Nucleus accumbens (tissue), 56 donors: Measurements from ENCODE around the gene PRKG1.
"Not testable (repeated sequence)": the region's sequence is repeated elsewhere in the genome, so short reads cannot be mapped to it uniquely, and the experiment has no call there.

Source experiments
- DNase-seq, 56 donors: peaks; one replicate each; lab custom pipeline; 2025; lab: John Stamatoyannopoulos, UW

The PRKG1 gene

DNA sequence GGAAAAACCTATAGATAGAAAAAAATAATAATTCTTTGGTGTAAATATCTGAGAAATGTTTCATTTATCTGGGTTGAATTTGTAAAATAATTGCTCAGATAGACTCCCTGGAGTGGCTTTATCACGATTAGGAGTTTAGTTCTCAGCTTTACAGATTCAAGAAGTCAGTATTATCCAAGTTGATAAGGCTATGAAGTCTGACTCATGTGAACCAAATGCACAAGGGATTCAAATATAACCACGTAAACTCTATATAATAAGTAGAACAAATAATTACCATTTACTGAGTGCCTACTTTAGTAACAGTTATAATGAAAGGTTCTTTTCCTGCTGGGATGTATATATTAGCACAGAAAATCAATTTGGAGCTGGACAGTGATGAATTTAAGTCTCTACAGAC lies 290.4 kb downstream of the PRKG1 start:
- no peak for DNase-seq

DNA sequence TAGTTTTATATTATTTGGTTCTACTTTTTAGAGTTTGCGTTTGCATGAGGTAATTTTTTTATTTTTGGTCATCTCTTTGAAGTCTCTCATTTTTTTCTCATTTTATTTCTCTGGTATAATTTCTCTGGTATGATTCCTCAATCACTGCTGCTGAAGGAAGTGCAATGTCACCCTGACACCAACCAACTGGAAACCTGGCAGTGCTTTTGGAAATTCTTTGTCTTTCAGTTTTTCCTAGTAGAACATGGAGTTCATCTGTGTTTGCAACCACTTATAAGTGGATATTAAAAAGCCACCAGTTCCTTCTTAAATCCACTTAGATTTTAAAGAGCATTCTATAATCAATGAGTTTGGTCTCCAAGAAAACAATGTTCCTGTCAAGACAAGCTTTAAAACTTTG lies 291.8 kb downstream of the PRKG1 start:
- DNase-seq: no peak

DNA sequence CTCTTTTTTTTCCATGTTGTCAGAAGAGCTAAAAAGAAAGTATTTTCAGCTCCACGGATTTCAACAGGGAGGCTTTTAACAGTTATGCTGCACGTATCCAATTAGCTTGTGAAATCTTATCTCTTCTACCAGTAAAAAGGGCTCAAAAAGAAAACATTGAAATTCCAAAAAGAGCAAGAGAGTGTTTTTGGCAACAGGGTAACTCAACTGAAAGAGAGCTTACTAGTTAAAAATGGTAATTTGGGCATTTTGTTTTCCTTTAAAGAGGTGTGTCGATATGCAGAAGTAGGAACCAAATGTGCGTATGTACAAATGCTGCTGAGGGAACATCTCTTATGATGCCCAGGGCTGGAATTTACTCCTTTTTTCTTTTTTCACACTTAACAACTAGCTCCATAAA lies 292.8 kb downstream of the PRKG1 start:
- DNase-seq: no peak

DNA sequence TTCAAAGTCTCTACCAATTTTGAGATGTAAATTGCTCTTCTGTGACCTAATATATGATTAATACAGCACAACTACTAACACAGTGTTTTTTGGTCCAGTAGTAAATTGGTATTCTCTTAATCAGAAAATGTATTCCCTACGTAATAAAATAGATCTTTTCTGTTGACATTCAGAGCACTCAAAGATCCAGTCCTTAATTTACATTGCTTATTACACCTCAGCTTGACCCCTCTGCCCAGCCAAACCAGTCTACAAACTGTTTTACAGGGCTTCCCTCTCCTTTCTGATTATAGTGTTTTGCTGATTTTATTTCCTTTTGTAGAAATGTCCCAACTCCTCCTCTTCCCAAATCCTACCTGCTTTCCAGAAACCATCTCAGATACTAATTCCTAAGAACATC lies 293.4 kb downstream of the PRKG1 start:
- no peak for DNase-seq

DNA sequence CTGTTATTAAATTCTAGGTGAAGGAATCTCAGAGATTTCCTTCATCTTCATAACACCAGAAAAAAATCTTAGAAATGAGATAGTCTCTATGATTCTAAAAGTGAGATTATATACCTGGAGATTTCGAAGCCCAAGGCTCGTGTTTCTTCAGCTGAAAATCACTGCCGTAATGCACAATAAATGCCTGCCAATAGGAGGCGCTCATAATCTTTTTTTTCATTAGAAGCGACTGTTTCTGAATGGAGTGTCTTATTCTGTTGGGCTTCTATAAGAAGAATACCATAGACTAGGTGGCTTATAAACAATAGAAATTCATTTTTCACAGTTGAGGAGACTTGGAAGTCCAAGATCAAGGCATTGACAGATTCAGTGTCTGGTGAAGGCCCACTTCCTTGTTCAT lies 294.7 kb downstream of the PRKG1 start:
- no peak for DNase-seq

DNA sequence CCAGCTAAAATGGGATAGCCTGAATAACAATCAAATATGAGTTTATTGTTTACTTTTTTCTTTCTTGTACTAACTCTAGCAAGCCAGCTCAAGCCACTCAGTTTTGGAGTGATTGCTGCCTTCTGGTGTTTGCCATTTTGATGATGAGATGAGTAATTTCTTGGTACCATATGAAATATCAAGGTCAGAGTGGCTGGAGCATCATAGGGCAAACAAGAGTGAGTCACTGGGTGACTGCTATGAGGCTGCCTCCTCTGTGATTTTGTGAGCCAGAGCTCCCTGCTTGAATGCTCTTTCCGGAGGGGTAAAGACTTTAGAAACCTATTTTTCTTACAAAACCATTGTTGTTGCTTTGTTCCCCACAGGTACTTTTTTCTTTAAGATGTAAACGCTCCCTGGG lies 295.6 kb downstream of the PRKG1 start:
- no peak for DNase-seq

DNA sequence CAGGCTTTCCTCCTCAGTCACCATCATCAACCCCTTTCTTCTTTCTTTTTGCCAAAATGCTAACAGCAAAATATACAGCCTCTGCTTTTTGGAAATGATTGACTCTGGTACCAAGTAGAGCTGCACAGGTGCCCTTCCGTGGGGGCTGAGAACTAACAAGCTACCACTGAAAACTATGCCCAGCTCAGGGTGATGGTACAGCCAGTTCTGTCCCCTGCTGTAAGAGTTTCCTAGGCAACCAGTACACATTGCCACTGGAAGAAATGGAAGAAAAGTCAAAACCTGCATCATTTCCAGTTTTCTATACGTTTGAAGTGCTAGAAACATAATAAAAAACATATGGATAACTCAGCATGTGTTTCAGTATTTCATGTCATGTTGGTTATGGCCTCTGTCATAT lies 297.5 kb downstream of the PRKG1 start:
- DNase-seq: no peak

DNA sequence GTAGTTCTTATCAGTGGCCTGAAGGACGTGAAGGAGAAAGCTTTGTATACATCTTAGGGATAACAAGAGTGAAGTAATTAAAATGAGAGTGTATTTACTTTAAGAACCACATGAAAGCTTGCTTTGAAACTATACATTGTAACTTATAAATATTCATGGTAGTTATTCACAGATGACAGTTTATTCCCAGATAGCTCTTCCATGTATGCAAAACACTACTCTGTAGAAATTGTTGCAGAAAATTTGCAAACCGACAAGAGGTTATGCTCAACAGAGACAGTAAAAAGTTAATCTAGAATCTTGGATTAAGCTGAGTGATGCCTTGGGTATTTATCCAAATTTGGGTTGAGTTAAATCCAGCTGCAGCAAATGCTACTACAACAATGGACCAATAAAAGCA lies 301.5 kb downstream of the PRKG1 start:
- DNase-seq: no peak

DNA sequence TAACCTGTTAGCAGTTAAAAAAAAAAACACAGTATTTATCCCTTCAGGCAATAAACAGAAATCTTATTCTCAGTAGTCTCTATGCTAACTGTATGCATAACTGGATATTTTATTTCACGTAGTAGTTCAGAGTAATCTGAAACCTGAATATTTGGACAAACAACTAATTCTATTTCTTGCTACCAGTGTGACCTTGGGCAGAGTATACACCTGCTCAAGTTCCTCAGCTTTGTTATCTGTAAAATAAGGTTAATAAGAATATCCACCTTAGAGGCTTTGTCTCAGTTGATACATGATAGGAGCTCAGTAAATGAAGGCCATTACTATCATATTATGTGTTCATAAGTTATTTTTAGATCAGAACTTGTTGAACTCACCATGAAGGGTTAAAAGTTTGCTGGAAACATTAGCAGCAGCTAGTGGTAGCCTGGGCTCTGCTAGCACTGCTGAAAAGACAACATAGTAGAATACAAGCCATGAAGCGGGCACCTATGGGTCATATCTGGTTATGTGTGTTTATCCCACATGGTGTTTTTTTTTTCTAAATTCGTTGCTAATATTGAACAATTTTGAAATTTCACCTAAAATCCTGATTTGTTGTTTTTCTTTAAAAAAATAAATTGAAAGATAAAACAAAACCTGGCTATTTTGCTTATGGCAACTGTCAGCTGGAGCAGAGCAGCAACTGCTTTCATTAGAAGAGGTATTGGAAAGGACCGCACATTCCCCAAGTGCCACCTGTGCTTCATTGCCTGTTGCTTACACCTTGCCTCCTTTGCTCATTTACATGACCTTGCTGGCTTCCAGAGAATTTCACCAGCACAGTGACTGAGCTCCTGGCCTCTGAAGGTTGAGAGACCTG lies 303.0 kb downstream of the PRKG1 start:
- DNase-seq: no peak

DNA sequence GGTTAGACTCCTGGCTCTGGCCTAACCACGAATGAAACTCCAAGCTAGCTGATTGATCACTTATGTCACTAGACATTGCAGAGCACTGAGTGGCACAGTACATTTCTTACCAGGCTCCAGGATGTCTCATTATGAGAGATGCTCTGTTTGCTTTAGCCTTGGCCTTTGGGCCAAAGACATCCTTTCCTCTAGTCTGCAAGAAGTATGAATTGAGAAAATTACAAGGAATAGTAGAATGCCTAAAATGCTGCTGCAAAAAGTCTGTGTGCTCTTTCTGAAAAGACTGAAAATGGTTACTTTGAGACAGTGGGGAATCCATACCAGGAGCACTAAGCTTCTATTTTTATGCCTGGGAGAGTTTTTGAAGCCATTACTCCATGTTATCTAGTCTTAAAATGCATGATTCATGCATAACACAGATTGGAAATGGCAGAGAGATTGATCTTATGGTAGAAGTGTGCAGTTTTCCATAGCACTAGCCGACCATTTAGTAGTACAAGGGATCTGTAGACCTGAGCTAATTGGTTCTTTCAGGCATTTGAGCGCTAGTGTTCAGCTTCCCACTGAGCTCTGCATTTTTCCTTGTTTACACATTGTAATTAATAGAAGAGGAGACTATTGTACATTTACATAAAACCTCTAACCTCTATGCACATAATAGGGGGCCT lies 303.8 kb downstream of the PRKG1 start:
- no peak for DNase-seq

DNA sequence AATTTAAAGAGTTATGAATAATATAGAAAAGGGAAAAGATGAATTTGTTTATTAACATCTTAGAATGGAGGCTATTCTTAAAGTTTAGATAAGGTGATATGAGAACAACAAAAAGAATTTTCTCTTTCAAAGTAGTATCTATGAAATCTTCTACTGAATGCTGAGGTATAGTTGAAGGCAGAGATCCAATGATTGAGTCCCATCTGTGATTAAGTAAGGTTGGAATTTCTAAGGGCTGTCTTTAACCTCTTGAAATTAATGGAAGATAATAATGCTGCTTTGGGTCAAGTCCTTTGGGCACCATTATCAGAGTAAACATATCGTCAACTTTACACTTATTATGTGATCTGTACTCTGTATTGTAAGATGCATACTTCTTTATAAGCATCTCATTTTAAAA lies 307.9 kb downstream of the PRKG1 start:
- no peak for DNase-seq

DNA sequence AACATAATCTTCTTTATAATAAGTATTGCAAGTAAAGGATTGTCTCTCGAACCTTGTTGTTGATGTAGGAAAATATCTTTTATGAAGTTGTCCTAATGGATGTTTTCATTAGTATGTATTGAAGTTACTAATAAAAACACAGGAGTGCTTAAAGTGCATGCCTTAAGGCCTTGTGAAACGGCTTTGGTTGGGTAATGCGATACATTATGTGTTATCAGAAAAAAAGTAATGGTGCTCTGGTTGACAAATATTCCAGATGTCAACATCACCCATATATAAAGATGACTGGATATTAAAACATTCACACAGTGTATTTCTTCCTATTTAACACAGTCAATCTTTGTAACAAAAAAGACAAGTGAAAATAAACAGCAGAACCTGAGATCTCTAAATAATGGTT lies 310.7 kb downstream of the PRKG1 start:
- DNase-seq: no peak

DNA sequence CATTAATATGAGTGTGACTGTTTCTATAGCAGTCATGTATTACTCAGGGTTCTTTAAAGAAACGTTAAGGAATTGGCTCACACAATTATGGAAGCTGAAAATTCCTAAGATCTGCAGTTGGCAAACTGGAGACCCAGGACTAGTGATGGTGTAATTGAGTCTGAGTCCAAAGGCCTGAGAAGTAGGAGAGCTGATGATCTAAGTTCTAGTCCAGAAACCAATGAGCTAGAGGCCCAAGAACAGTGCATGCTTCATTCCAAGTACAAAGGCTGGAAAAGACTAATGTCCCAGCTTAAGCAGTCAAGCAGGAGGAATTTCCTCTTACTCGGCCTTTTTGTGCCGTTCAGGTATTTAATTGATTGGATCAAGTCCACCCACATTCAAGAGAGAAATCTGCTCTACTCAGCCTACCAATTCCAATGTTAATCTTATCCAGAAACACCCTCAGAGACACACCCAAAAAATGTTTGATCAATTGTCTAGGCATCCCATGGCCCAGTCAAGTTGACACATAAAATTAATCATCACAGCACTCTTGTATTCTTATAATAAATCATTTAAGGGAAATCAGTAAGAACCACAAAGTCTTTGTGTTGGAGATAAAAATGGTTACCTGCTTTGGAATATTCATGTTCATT lies 312.1 kb downstream of the PRKG1 start:
- DNase-seq: no peak

DNA sequence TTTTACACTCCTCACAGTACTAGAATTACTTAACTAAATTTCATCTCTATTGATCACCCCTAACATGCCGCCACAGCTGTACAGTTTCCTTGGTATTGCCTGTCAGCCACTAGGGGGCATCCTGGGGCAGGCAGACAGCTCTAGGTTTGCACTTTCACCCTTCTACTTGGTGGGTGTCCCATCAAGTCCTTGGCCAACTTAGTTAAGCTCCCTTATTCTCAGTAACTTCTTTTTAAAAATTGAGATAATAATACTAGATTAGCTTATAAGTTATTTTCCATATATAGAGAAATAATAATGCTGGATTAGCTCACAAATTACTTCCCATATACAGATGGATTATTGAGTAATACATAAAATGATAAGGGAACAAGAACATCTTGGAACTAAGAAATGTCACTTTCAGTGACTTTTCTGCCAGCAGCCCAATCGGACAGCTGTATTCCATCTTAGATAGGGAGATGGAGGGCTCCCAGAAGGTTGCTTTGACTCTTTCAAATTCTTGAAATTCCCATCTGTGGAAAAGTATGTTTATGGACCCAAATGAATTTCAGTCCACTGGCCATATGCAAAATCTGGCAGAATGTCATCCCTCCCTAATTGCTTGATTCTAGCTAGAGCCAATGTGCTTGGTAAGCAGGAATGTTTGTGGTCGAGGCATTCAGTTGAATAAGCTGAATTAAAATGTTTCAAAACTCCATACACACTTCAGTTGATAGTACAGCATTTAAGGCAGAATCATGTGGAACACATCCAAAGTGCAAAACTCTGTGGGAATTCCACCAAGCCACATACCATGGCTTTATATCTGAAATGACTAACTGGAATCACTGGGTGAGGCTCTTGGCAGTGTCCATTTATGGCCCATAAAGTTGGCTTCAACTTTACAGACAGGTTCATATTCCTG lies 315.4 kb downstream of the PRKG1 start:
- peak in 21 of 56 donors; percentile 3 to 46 (median 14) for DNase-seq

DNA sequence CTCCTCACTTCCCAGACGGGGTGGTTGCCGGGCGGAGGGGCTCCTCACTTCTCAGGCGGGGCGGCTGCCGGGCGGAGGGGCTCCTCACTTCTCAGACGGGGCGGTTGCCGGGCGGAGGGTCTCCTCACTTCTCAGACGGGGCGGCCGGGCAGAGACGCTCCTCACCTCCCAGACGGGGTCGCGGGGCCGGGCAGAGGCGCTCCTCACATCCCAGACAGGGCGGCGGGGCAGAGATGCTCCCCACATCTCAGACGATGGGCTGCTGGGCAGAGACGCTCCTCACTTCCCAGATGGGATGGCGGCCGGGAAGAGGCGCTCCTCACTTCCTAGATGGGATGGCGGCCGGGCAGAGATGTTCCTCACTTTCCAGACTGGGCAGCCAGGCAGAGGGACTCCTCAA lies 318.7 kb downstream of the PRKG1 start:
- DNase-seq: not testable (repeated sequence)

DNA sequence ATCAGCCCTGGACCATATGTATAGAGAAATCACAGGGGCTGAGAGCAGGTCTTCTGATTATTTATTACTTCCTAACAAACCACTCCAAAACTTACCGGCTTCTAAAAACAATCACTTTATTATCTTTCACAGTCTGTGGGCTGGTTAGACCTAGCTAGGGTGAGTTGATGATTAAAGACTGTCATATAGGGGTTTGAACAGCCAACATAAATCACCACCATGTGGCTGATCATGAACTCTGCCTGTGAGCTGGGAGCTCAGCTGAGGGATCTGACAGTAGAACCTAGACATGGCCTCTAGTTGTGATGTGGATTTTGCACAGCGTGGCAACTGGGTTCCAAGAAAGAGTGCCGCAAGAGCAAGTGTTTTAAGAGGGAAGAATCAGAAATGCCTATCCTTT lies 319.8 kb downstream of the PRKG1 start:
- no peak for DNase-seq

DNA sequence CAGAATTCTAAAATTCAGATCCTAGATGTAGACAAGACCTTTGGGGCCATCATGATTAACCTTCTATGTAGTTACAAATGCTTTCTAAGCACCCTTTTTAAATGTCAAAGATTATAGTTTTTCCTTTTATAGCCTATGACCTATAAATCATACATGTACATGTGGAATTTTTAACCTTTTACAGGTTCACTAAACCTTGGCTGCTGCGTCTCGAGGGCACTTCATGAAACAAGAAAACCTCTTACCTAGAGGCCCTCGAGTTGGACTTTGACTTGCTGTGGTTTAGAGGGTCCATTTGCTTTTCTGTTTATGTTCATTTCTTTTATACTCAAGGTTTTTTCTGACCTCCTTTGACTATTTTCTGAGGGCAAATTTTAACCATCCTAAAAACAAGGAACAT lies 323.0 kb downstream of the PRKG1 start:
- DNase-seq: no peak

DNA sequence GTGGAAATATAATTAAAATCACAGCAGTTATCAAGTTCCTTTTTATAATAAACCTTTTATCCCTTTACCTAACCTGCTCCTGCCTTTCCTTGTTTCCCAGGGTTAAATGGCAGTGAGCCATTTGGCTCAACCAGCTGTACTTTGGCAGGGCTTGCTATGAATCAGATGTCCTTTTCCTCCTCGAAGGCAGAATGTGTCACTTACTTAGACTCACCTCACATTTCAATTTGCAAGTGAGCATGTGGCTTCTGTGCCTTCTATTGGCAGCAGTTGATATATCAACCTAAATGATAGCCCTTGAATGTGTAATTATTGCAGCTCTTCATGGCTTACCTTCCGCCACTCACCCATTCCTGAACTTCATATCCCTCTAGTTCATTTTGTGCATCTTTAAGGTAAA lies 323.4 kb downstream of the PRKG1 start:
- peak in 3 of 56 donors; percentile 1 to 30 (median 11) for DNase-seq

DNA sequence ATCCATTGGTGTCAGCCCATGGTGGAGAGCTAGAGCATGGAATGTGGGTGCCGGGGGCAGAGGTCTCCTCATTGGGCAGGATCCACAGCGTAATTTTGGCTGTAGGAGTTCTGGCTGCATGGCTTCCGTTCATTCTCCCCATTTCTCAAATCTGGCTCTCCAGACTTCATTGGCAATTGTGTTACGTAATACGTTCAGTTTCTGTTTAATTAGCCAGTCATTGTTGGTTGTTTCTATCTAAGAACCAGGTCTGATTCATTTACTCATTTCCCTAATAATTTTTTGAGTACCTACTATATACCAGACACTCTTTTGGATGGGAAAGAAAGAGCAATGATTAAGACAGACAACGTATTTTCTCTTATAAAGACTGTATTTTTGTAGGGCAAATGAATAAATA lies 325.6 kb downstream of the PRKG1 start:
- DNase-seq: no peak

DNA sequence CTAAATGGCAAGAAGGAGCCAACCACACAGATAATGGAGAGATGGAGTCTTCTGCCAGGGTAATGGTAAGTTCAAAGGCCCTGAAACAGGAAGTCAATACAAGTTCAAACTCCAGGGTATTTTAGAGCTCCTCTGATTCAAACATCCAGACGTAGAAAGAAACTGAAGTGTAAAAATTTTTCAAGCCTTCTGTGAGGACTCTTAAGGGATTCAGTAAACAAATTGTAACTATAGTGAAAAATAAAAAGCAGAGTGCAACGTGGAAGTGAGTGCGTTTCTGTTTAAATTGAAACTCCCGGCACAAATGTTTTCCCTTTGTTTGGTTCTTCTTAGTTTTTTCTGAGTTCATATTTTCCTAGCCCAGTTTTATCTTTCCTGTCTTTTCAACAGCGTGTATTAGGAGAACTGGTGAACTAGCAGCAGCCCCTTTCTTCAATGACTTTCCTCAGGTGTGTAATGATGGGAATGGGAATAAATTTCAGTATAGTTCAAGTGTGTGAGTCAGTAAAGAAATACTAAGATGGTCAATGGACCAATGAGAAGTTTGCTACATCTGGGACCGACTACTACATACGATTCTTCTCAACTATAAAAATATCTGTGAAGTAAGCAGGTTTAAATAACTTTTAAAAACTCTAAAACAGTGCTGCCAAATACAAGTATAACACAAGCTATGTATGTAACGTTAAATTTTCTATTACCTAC lies 326.3 kb downstream of the PRKG1 start:
- no peak for DNase-seq
